GM21526 (cell line): ENCODE measurements around the gene MRPL14.

Experiments used
- ATAC-seq: cut with Tn5 transposase; IDR thresholded peaks from one replicate; pipeline ENCODE4 v1.9.1; 2021; ENCODE audit warnings: moderate library complexity; ENCODE audit not compliant: unreplicated experiment, low FRiP score

The MRPL14 gene

GRCh38 chr6:44127186-44128019 lies at the start of gene MRPL14, which contains the start of gene TMEM63B:
Gene MRPL14, minus strand, starts transcription at chr6:44127452. Its CDS starts 10,841 bp downstream, at chr6:44116611.
Gene TMEM63B, plus strand, starts transcription at chr6:44127554. Its CDS starts 7,031 bp downstream, at chr6:44134585.
- ATAC-seq: peak; percentile 67

DNA sequence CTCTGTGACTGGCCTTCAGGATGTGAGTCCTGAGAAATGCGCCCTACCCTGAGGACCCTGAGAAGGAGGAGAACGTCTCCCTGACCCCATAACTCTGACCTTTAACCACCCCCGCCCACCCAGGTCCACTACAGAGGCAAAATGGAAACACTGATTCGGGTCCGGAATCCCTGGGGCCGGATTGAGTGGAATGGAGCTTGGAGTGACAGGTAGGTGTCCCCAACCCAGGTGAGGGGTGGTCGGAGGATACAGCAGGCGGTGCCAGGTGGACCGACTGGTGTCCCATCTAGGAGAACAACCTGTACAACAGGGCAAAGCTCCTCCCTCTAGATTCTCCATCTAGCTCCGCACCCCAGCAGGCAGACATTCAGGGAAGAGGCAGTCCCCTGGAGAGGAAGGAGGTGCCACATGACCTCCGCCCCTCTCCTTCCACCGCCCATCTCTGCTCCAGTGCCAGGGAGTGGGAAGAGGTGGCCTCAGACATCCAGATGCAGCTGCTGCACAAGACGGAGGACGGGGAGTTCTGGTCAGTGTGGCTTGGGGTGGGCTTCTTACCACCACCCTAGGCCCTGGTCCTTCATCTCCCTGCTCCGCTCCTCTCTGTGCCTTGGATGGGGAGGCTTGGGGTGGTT lies 49.0 kb upstream of the MRPL14 start:
- ATAC-seq: no peak

DNA sequence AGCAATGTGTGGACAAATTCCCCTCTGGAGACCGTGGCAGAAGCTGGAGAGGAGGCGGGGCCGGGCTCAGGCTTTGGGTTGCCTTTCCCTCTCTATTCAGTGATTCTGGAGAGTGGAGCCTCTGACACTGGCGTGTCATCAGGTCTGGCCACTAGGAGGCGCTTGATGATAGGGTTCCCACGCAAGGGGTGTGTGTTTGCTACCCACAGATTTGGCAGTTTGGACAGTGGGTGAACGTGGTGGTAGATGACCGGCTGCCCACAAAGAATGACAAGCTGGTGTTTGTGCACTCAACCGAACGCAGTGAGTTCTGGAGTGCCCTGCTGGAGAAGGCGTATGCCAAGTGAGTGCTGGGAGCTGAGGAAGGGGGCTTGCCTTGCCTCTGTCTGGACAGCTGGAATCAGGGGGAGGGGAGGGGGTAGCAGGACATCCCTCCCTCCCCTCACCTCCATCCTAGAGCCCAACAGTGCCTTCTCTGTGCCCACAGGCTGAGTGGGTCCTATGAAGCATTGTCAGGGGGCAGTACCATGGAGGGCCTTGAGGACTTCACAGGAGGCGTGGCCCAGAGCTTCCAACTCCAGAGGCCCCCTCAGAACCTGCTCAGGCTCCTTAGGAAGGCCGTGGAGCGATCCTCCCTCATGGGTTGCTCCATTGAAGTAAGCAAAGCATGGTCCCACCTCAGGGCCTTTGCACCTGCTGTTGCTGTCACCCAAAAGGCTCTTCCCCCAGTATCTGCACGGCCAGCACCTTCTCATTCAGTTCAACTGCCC lies 45.7 kb upstream of the MRPL14 start:
- peak; percentile 54 for ATAC-seq

DNA sequence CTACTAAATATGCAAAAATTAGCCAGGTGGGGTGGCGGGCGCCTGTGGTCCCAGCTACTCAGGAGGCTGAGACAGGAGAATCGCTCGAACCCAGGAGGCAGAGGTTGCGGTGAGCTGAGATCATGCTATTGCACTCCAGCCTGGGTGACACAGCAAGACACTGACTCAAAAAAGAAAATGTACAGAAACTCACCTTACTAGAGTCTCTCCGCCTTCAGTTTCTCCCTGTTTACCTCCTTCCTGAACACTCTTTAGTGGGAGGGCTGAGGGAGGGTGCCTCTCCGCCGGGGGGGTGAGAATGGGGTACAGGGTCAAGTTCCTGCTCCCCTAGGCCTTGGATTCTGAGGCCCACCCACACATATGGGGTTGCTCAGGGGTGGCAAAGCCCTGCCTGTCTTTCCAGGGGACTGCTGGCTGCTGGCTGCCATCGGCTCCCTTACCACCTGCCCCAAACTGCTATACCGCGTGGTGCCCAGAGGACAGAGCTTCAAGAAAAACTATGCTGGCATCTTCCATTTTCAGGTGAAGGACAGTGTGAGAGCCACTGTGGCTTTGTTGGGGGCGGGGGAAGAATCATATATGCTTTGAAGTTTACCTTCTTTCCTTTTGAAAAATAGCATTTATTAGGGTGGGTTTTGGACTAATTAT lies 44.8 kb upstream of the MRPL14 start:
- ATAC-seq: no peak

DNA sequence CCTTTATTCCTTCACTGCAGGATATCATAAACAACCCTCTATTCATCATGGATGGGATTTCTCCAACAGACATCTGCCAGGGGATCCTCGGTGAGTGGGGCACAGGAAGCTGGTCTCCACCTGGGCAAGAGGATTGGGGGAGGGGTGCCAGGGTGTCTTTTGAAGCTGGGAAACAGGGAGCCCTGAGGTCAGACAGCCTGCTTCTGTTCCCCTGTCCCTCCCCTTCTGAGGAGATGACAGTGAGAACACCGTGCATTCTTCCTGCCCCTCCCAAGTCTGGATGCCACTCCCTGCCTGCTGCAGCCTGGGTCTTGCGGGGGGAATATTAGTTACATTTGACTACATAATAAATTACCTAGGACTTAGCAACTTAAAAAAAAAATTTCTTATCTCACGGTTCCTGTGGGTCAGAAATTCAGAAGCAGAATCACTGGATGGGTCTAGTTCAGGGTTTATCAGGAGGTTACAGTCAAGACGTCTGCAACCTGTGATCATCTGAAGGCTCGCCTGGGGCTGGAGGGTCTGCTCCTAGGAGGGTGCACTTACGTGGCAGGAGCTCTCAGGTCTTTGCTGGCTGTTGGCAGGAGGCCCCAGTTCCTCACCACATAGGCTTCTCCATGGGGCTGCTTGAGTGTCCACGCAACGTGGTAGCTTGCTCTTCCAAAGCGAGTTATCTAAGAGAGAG lies 42.8 kb upstream of the MRPL14 start:
- no peak for ATAC-seq

DNA sequence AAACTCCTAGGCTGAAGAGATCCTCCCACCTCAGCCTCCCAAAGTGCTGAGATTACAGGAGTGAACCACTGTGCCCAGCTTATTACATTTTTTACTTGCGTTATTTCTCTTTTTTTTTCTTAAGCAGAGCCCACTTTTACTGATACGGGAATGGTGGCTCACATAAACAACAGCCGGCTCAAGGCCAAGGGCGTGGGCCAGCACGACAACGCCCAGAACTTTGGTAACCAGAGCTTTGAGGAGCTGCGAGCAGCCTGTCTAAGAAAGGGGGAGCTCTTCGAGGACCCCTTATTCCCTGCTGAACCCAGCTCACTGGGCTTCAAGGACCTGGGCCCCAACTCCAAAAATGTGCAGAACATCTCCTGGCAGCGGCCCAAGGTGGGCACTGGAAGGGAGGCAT lies 41.9 kb upstream of the MRPL14 start:
- no peak for ATAC-seq

- no peak for ATAC-seq
These were observed 40.3 kb upstream of the MRPL14 start for GRCh38 chr6:44167567-44167966.

DNA sequence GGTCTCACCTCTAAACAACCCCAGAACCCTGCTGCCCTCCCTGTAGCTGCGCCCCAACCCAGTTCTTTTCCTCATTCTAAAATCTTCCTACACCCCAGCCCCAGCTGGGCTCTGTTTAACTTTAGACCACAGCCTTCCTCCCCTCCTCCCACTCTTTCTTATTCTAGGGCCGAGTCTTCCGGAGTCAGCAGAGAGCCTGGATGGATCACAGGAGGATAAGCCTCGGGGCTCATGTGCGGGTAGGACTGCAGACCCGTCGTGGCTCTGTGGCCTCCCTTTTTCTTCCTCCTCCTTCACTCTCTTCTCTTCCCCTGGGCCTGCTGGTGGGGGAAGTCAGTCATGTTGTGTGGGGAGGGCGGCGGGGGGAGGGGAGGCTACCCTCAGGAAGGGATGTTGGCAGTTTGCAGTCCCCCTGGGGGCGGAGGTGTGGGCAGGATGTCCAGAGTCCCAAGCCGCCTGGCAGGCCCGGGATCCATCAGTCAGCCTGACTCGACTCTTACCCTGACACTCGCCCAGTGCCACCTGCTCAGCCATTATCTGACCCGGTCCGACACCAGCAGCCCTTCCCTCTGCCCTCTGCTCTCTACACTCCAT lies 39.4 kb upstream of the MRPL14 start:
- no peak for ATAC-seq

DNA sequence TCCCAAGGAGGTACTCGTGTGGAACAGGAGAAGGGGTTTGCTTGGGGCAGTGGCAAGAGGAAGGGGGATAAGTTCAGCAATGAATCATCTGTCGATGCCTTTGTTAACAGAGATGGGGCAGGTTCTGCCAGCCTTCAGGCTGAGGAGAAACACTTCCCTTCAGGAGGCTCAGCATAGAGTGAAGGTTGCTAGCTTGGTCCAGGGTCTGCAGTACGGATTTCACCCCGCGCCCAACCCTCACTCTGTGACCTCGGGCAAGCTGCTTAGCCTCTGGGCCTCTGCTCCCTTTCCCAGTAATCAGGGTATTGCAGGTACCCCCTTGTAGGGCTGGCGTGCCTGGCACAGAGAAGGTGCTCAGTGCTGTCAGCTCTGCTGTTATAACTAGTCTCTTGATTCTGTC lies 38.9 kb upstream of the MRPL14 start:
- ATAC-seq: no peak

DNA sequence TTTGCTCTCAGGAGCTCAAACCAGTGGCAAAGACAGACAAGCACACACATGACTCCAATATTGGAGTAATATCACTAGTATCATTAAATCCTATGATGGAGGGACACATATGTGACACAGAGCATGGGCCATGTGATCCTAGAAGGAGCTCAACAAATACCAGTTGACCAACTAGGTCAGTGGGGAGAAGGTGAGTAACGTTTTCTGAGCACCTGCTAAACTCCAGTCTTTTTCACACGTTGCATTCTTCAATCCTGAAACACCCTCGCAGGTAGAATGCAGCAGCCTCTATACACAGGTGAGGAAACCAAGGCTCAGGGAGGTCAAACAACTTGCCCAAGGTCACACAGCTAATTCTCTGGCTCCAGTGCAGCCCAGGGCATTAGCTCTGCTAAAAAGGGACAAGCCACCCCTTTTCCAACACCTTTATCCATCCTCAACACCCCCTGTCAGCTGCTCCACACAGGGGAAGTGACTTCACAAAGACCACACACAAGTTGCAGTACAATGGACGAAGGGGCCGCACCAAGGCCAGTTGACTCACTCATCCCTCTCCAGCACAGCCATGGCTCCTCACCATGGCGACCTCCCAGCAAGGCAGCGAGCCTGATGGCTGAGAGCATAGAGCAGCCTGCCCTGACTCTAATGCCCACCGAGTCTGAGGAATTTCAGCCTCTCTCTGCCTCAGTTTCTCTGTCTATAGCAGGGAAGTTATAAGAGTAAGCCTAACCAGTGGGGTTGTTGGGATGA lies 35.8 kb upstream of the MRPL14 start:
- ATAC-seq: no peak

- ATAC-seq: no peak
These were observed 34.7 kb upstream of the MRPL14 start for GRCh38 chr6:44161997-44162338.

DNA sequence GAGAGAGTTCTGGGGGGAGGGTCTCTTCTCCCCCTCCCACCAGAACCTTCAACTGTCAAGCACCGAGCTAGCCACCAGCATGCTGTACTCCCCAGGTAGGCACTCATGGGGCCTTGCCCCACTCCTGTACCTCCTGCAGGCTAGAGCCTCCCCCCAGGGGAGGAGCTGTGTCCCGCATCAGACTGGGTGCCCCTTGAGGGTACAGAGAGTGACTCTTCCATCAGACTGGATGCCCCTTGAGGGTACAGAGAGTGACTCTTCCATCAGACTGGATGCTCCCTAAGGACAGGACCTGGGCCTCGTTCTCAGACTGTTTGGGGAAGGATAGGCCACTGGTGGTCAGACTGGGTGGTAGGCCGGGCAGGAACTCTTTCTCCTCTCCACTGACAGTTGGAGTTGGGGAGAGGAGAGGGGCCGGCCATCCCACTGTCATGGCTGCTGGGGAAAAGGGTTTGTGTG lies 31.5 kb upstream of the MRPL14 start, which contains the start of gene CAPN11:
CAPN11 (plus strand) TSS at position 51 of the 459 bp plus-strand sequence; CDS start at position 80, 29 bp downstream.
- ATAC-seq: no peak

- no peak for ATAC-seq
These were observed 29.9 kb upstream of the MRPL14 start for GRCh38 chr6:44157152-44157521.

DNA sequence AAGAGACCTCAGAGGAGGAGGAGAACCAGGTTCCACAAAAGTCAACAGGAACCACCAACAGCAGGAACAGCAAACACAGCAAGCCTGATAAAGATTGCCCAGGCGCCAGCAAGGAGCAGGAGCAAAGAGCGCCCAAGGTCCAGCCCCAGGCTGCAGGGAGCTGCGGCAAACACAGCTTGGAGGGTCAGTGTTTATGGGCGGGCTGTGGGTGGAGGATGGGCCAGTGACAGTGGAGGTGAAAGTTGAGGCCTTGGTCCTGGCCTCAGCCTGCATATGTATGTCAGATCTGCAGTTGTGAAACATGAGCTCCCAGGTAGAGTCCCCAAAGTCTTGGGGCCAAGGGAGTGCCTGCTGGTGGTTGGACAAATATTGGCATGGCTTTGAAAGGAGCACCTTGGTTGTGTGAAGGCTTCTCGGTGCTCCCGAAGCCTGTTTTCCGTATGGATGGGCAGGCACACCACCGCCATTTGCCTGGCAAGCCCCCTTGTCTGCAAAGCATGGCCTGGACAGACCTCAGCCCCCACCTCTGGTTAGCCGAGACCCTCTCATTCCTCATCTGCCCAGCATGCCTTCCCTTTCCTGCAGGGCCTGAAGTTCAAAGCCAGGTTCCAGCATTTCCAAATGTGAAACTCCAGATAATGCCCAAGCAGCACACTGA lies 29.4 kb upstream of the MRPL14 start:
- ATAC-seq: no peak

DNA sequence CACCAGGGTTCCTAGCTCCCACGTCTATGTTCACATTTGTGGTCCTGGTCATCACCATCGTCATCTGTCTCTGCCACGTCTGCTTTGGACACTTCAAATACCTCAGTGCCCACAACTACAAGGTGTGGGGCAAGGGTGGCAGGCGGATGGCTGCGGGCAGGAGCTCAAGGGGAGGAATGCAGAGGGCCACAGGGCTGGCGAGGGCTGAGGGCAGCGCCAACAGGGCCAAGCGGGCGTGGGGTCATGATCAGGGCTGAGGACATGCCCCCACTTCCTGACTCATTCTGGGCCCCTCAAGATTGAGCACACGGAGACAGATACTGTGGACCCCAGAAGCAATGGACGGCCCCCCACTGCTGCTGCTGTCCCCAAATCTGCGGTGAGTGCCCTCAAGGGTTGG lies 26.8 kb upstream of the MRPL14 start:
- no peak for ATAC-seq

GRCh38 chr6:44152533-44152932 lies 25.3 kb upstream of the MRPL14 start:
- ATAC-seq: no peak

DNA sequence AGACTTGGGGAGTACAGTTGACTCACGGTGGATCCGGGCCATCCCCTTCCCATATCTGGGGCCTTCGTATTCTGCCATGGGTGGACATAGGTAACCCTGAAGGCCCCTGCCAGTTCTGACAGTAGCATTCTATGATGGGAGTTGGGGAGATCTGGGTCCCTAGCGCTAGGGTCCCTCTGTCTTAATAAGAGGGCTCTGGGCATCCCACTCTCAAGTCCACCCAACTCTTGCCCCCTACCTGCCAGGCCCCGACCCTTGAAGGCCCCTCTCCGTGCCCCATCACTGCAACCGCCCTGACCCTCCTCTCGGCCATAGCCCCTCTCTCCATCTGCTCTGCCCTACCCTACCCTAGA lies 24.8 kb upstream of the MRPL14 start:
- ATAC-seq: no peak

DNA sequence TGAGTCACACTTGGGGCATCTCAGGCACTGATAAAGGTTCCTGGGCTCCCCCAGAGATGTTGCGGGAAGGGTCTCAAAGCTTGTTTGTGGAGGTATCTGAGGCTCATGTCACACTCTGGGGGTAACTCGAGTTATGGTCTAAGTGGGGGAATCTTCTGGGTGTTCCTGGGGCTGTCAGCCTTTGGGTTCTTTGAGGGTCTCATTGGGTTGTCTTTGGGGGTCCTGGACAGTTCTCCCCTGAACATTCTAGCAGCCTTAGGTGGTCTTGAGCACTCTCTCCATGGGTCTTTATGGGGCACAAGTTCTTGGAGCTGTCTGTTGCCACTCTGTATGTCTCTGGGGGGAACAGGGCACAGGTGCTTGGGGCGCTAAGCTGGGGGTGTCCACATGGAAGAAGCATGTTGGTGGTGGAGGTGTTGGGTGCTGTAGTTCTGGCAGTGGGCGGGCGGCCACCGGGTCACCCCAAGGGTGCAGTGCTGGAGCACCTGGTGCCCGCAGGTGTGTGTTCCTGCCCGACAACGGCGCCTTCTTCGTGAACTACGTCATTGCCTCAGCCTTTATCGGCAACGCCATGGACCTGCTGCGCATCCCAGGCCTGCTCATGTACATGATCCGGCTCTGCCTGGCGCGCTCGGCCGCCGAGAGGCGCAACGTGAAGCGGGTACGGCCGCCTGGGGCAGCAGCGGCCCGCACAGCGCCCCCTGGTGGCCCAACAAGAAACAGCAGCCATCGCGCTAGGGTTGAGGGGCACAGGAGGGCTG lies 24.3 kb upstream of the MRPL14 start:
- peak; percentile 55 for ATAC-seq
